Transverse colon (tissue), 4 donors: ENCODE data around the gene ALG9. TPM values are rescaled to one million over a fixed set of nuclear protein-coding genes. Genes with fewer than 3 reads are reported as not detected.

Experiments
- DNase-seq: peaks from one replicate; pipeline ENCODE4 v3.0.0-alpha.2; 2019
- H3K27ac ChIP-seq, 4 donors: fragments of 200-600 bp; sonication (generic); 2 replicates each; pipeline ENCODE4 v1.5.1; 2016 to 2018; ENCODE audit warnings: inconsistent platforms in 4 of 4
- H3K27me3 ChIP-seq: fragments of 200-600 bp; sonication (generic); 2 replicates; pipeline ENCODE4 v1.5.1; 2017; ENCODE audit warnings: inconsistent platforms
- H3K36me3 ChIP-seq, 4 donors: fragments of 200-600 bp; sonication (generic); 2 replicates each; pipeline ENCODE4 v1.5.1; 2017 to 2019; ENCODE audit warnings: inconsistent platforms in 4 of 4
- H3K4me1 ChIP-seq, 4 donors: fragments of 200-600 bp; sonication (generic); 2 replicates each; pipeline ENCODE4 v1.5.1; 2017 to 2020; ENCODE audit warnings: inconsistent platforms in 4 of 4
- H3K4me3 ChIP-seq, 4 donors: fragments of 200-600 bp; sonication (generic); 1 replicate in 1 of 4; 2 replicates in 3 of 4; pipeline versions ENCODE4 v1.5.1 to v1.6.1; 2017 to 2019; ENCODE audit warnings: inconsistent platforms in 4 of 4
- H3K9me3 ChIP-seq, 2 donors: fragments of 200-600 bp; sonication (generic); 2 replicates each; pipeline ENCODE4 v1.5.1; 2017 to 2019; ENCODE audit warnings: inconsistent platforms in 2 of 2
- CTCF ChIP-seq, 5 experiments: fragments of 200-600 bp in 3 of 5; fragments of 450-650 bp in 2 of 5; sonication (generic) in 3 of 5; IDR thresholded peaks; 1 replicate in 2 of 5; 2 replicates in 3 of 5; pipeline ENCODE4 v1.5.1; 2016 to 2017; ENCODE audit warnings: antibody characterized with exemption in 5 of 5, inconsistent platforms in 3 of 5, mild to moderate bottlenecking in 2 of 5, moderate library complexity in 1 of 5
- EP300 ChIP-seq: sonication (generic); formaldehyde crosslinking; IDR thresholded peaks from one replicate; pipeline ENCODE4 v1.6.1; 2017; ENCODE audit warnings: antibody characterized with exemption, low read depth
- POLR2A ChIP-seq: fragments of 450-650 bp; IDR thresholded peaks from one replicate; pipeline ENCODE4 v1.6.1; 2016; ENCODE audit warnings: antibody characterized with exemption, mild to moderate bottlenecking, moderate library complexity
- POLR2AphosphoS5 ChIP-seq, 3 donors: sonication (generic); formaldehyde crosslinking; IDR thresholded peaks; one replicate each; pipeline ENCODE4 v1.6.1; 2016; ENCODE audit warnings: antibody characterized with exemption in 3 of 3
- WGBS, 2 donors: methylation state at CpG; one replicate each; pipeline ENCODE4 v1.1.5; 2018; ENCODE audit warnings: low coverage in 1 of 2; 5-methylcytosine and 5-hydroxymethylcytosine counted together
- in situ Hi-C, 4 donors: fragments of 200-750 bp; cut with MboI; loops; one replicate each; pipeline versions ENCODE4 v1.15.0 to v1.15.1; 2017; ENCODE audit warnings: low sequenced_read_pairs in 3 of 4, low pct_ligation_motif_present in 1 of 4, low pct_unique_long_range_greater_than_20kb in 1 of 4
- intact Hi-C: fragments of 100-400 bp; cut with DNase I; formaldehyde crosslinking; loops from one replicate; pipeline ENCODE4 v1.15.1; 2023; ENCODE audit warnings: low total_unique reads
- total RNA-seq, 4 donors: library from RNA; depleted of rRNA; stranded (reverse); fragments of >200 nt; gene quantifications; one replicate each; pipeline ENCODE4 v1.1.0, GENCODE V29; 2016

The ALG9 gene
- total RNA-seq, 4 donors from 2014 or later, result 18.4 to 51.1 (median 35.0) TPM

GRCh38 chr11:111829185-111829968, 42.0 kb downstream of the ALG9 start:
- in situ Hi-C loops, result no loop called here
- 89 to 97% methylated on average over 5 of the region's 5 CpGs for WGBS, 2 donors
- Histone ChIP-seq H3K36me3 (peaks cover 0 to 7% (median 3%) of the 10 kb centered on the region in 4 donors), H3K27me3 (no peaks in the 10 kb centered on the region), H3K27ac (no peak overlapping the region), H3K9me3 (no peaks in the 10 kb centered on the region), H3K4me1 (peaks cover 0 to 3% (median 0%) of the 10 kb centered on the region in 4 donors), H3K4me3 (no peak overlapping the region)
- intact Hi-C loops, result no loop called here
- TF ChIP-seq CTCF (IDR thresholded peaks at IDR 0.05) (no peak), EP300 (no peak), POLR2AphosphoS5 (IDR thresholded peaks at IDR 0.05) (no peak), POLR2A (no peak)
- no peak for DNase-seq

GRCh38 chr11:111826322-111826950, 44.9 kb downstream of the ALG9 start:
- no peak for TF ChIP-seq POLR2A
- no peak for TF ChIP-seq EP300
- TF ChIP-seq CTCF (IDR thresholded peaks at IDR 0.05), result no peak
- TF ChIP-seq POLR2AphosphoS5 (IDR thresholded peaks at IDR 0.05), result no peak
- H3K27me3 ChIP-seq, result no peaks in the 10 kb centered on the region
- intact Hi-C loops, result no loop called here
- no peak overlapping the region for H3K27ac ChIP-seq
- DNase-seq, result no peak
- in situ Hi-C loops, result no loop called here
- no peak overlapping the region for H3K4me3 ChIP-seq
- no peaks in the 10 kb centered on the region for H3K9me3 ChIP-seq
- no peaks in the 10 kb centered on the region for H3K4me1 ChIP-seq
- H3K36me3 ChIP-seq, result peaks cover 0 to 6% (median 2%) of the 10 kb centered on the region in 4 donors
- WGBS, 2 donors, result 95 to 99% methylated on average over 2 of the region's 2 CpGs

GRCh38 chr11:111823629-111824028, 47.8 kb downstream of the ALG9 start:
- Histone ChIP-seq H3K36me3 (no peaks in the 10 kb centered on the region), H3K27me3 (no peaks in the 10 kb centered on the region), H3K4me3 (no peak overlapping the region), H3K4me1 (peaks cover 0 to 14% (median 9%) of the 10 kb centered on the region in 4 donors), H3K27ac (no peak overlapping the region), H3K9me3 (no peaks in the 10 kb centered on the region)
- intact Hi-C loops, result no loop called here
- TF ChIP-seq POLR2A (no peak), POLR2AphosphoS5 (IDR thresholded peaks at IDR 0.05) (no peak), CTCF (IDR thresholded peaks at IDR 0.05) (no peak), EP300 (no peak)
- in situ Hi-C loops, result no loop called here
- no peak for DNase-seq

GRCh38 chr11:111823131-111823530, 48.2 kb downstream of the ALG9 start:
- Histone ChIP-seq H3K27ac (no peak overlapping the region), H3K4me3 (no peak overlapping the region), H3K9me3 (no peaks in the 10 kb centered on the region), H3K36me3 (no peaks in the 10 kb centered on the region), H3K27me3 (no peaks in the 10 kb centered on the region), H3K4me1 (peaks cover 0 to 14% (median 9%) of the 10 kb centered on the region in 4 donors)
- intact Hi-C loops (no loop called here), in situ Hi-C loops (no loop called here)
- TF ChIP-seq EP300, result no peak
- no peak for TF ChIP-seq CTCF (IDR thresholded peaks at IDR 0.05)
- TF ChIP-seq POLR2A, result no peak
- TF ChIP-seq POLR2AphosphoS5 (IDR thresholded peaks at IDR 0.05), result no peak
- 85 to 88% methylated on average over 1 of the region's 1 CpG for WGBS, 2 donors
- DNase-seq, result no peak
